ENCODE results near the gene AHCTF1.

Gene AHCTF1

DNA sequence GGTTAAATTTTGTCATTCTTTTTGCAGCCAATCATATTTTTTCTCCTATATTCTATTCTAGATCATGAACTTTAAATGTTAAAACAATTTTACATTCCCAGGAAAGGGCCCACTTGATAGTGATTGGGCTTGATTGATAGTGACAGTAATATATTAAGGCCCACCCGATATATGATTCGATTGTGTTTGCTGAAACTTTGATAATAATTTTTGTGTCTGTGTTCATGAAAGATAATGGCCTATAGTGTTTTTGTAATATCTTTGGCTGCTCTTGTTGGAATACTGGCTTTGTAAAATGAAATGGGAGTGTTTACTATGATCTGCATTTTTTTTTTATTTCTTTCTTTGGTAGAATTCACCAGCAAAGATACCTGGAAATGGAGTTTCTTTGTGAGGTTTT, 107.2 kb downstream of the AHCTF1 start:
- TF ChIP-seq RAD21 (IDR thresholded peaks at IDR 0.05; ENCODE audit: low read depth) (no peak), TAF1 (IDR thresholded peaks at IDR 0.05; ENCODE audit: low read depth) (no peak), TCF12 (IDR thresholded peaks at IDR 0.05; ENCODE audit: low read depth) (no peak), CREB1 (IDR thresholded peaks at IDR 0.05; ENCODE audit: low read depth) (no peak), EP300 (IDR thresholded peaks at IDR 0.05; ENCODE audit: borderline replicate concordance) (no peak), ZBTB7A (IDR thresholded peaks at IDR 0.05; ENCODE audit: low read depth) (no peak), NFIC (IDR thresholded peaks at IDR 0.05) (no peak), EGR1 (IDR thresholded peaks at IDR 0.05) (no peak), TEAD4 (IDR thresholded peaks at IDR 0.05) (no peak), CEBPB (IDR thresholded peaks at IDR 0.05) (no peak), FOXM1 (IDR thresholded peaks at IDR 0.05; ENCODE audit: borderline replicate concordance, low read depth) (no peak), YY1 (IDR thresholded peaks at IDR 0.05; ENCODE audit: low read depth) (no peak)
- TF ChIP-seq, protein P1, sequence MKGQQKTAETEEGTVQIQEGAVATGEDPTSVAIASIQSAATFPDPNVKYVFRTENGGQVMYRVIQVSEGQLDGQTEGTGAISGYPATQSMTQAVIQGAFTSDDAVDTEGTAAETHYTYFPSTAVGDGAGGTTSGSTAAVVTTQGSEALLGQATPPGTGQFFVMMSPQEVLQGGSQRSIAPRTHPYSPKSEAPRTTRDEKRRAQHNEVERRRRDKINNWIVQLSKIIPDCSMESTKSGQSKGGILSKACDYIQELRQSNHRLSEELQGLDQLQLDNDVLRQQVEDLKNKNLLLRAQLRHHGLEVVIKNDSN (IDR thresholded peaks at IDR 0.05): no peak
- TF ChIP-seq, protein P2, sequence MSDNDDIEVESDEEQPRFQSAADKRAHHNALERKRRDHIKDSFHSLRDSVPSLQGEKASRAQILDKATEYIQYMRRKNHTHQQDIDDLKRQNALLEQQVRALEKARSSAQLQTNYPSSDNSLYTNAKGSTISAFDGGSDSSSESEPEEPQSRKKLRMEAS (IDR thresholded peaks at IDR 0.05): no peak
- TF ChIP-seq, protein P3, sequence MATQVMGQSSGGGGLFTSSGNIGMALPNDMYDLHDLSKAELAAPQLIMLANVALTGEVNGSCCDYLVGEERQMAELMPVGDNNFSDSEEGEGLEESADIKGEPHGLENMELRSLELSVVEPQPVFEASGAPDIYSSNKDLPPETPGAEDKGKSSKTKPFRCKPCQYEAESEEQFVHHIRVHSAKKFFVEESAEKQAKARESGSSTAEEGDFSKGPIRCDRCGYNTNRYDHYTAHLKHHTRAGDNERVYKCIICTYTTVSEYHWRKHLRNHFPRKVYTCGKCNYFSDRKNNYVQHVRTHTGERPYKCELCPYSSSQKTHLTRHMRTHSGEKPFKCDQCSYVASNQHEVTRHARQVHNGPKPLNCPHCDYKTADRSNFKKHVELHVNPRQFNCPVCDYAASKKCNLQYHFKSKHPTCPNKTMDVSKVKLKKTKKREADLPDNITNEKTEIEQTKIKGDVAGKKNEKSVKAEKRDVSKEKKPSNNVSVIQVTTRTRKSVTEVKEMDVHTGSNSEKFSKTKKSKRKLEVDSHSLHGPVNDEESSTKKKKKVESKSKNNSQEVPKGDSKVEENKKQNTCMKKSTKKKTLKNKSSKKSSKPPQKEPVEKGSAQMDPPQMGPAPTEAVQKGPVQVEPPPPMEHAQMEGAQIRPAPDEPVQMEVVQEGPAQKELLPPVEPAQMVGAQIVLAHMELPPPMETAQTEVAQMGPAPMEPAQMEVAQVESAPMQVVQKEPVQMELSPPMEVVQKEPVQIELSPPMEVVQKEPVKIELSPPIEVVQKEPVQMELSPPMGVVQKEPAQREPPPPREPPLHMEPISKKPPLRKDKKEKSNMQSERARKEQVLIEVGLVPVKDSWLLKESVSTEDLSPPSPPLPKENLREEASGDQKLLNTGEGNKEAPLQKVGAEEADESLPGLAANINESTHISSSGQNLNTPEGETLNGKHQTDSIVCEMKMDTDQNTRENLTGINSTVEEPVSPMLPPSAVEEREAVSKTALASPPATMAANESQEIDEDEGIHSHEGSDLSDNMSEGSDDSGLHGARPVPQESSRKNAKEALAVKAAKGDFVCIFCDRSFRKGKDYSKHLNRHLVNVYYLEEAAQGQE (IDR thresholded peaks at IDR 0.05; ENCODE audit: low read depth): no peak

DNA sequence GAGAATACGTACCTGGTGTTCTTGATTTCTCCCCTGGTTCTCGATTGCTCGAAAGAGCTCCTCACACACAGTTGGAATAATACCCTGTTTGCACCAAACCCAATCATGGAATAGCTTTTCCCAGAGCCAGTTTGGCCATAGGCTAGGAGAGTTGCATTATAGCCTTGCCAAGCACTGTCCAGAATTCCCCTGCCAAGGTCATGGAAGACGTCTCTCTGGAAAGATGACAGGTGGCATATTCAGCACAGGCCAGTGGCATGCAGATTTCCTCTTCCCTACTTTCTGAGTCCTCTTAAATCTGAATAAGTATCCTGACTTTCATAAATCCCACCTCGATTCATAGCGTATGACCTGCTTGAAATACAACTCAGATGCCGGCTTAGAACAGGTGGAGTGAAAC, 111.1 kb downstream of the AHCTF1 start:
- TF ChIP-seq, protein P1 (IDR thresholded peaks at IDR 0.05): no peak
- TF ChIP-seq YY1 (IDR thresholded peaks at IDR 0.05; ENCODE audit: low read depth) (no peak), FOXM1 (IDR thresholded peaks at IDR 0.05; ENCODE audit: borderline replicate concordance, low read depth) (no peak), CREB1 (IDR thresholded peaks at IDR 0.05; ENCODE audit: low read depth) (no peak)

DNA sequence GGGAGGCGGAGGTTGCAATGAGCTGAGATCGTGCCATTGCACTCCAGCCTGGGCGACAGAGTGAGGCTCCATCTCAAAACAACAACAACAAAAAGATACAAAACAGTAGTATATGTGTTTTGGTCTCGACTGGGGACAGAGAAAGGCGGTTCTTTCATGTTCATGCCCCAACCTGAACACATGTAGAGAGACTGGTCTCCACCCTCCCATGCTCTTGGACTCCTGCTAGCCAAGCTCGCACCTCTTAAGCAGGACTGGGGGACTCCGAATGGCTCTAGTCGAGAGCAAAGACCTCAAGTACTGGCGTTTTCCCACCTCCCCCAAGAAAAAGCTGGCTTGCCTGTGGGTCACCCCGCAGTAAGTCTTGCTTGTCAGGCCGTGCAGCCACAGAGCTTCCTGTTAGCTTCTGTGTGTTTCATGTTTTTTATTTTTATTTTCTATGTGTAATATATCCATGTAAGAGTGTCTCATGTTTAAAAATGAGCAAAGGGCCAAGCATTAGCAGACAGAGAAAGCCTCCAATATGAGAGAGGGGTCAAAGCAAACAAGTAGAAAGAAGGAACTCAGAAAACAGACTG, 116.0 kb downstream of the AHCTF1 start:
- no peak for TF ChIP-seq EGR1 (IDR thresholded peaks at IDR 0.05)
- no peak for TF ChIP-seq CREB1 (IDR thresholded peaks at IDR 0.05; ENCODE audit: low read depth)

DNA sequence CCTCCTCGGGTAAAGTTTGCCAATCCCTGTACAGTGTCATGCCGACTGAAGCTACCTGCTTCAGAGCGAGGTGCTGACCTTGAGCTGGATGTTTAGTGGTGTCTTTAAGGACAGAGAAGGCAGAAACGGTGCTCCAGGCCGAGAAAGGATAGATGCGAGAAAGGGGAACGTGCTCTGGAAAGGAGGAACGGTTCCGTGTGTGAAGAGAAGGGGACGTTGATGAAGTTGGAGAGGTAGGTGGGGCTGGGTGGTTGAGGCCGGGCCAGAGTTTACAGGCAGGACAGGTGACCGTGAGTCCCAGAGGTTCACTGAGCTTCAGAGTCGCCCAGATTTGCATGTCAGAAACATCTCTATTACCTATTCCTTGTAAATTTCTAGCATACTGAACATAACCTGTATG, 116.9 kb downstream of the AHCTF1 start:
- TF ChIP-seq EP300 (IDR thresholded peaks at IDR 0.05; ENCODE audit: borderline replicate concordance) (no peak), CREB1 (IDR thresholded peaks at IDR 0.05; ENCODE audit: low read depth) (no peak), TEAD4 (IDR thresholded peaks at IDR 0.05) (no peak), RAD21 (IDR thresholded peaks at IDR 0.05; ENCODE audit: low read depth) (no peak), TCF12 (IDR thresholded peaks at IDR 0.05; ENCODE audit: low read depth) (no peak), YY1 (IDR thresholded peaks at IDR 0.05; ENCODE audit: low read depth) (no peak), FOXM1 (IDR thresholded peaks at IDR 0.05; ENCODE audit: borderline replicate concordance, low read depth) (no peak), CEBPB (IDR thresholded peaks at IDR 0.05) (no peak), TAF1 (IDR thresholded peaks at IDR 0.05; ENCODE audit: low read depth) (no peak), ZBTB7A (IDR thresholded peaks at IDR 0.05; ENCODE audit: low read depth) (no peak), EGR1 (IDR thresholded peaks at IDR 0.05) (no peak), NFIC (IDR thresholded peaks at IDR 0.05) (no peak)
- TF ChIP-seq, protein P3 (IDR thresholded peaks at IDR 0.05; ENCODE audit: low read depth): no peak
- TF ChIP-seq, protein P2 (IDR thresholded peaks at IDR 0.05): no peak
- TF ChIP-seq, protein P1 (IDR thresholded peaks at IDR 0.05): no peak

DNA sequence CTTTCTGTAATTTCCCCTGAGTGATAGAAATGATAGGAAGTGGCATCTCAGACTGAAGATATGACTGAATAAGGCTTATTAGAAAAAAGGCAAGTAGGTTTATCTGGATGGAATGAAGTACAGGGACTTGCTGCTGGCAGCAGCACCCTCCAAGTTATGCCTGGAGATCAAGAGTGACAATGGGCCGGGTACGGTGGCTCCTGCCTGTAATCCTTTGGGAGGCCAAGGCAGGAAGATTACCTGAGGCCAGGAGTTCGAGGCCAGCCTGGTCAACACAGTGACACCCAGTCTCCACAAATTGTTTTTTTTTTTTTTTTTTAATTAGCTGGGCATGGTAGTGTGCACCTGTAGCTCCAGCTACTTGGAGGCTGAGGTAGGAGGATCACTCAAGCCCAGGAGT, 119.8 kb downstream of the AHCTF1 start:
- no peak for TF ChIP-seq TAF1 (IDR thresholded peaks at IDR 0.05; ENCODE audit: low read depth)
- TF ChIP-seq, protein P3 (IDR thresholded peaks at IDR 0.05; ENCODE audit: low read depth): no peak
- no peak for TF ChIP-seq FOXM1 (IDR thresholded peaks at IDR 0.05; ENCODE audit: borderline replicate concordance, low read depth)
- no peak for TF ChIP-seq TCF12 (IDR thresholded peaks at IDR 0.05; ENCODE audit: low read depth)
- TF ChIP-seq TEAD4 (IDR thresholded peaks at IDR 0.05): no peak
- TF ChIP-seq EP300 (IDR thresholded peaks at IDR 0.05; ENCODE audit: borderline replicate concordance): no peak
- TF ChIP-seq CEBPB (IDR thresholded peaks at IDR 0.05): no peak
- TF ChIP-seq EGR1 (IDR thresholded peaks at IDR 0.05): no peak
- TF ChIP-seq YY1 (IDR thresholded peaks at IDR 0.05; ENCODE audit: low read depth): no peak
- TF ChIP-seq, protein P2 (IDR thresholded peaks at IDR 0.05): no peak
- no peak for TF ChIP-seq RAD21 (IDR thresholded peaks at IDR 0.05; ENCODE audit: low read depth)
- no peak for TF ChIP-seq NFIC (IDR thresholded peaks at IDR 0.05)
- TF ChIP-seq ZBTB7A (IDR thresholded peaks at IDR 0.05; ENCODE audit: low read depth): no peak
- no peak for TF ChIP-seq CREB1 (IDR thresholded peaks at IDR 0.05; ENCODE audit: low read depth)
- TF ChIP-seq, protein P1 (IDR thresholded peaks at IDR 0.05): no peak

All from Ishikawa (cell line).